Activated T-helper 17 cell treated with anti-CD3 and anti-CD28 coated beads, Interleukin-2, amount 50 U/mL, for 72 hours (primary cell): Measurements from ENCODE around the gene SMIM24. TPM values are rescaled to one million over a fixed set of nuclear protein-coding genes. Genes with fewer than 3 reads are reported as not detected.

ENCODE experiments used
- ATAC-seq: fragments of 150-1000 bp; cut with Tn5 transposase; replicated peaks from 2 replicates; pipeline ENCODE4 v1.10.0; 2021; ENCODE audit warnings: mild to moderate bottlenecking, moderate library complexity
- H3K27ac Mint-ChIP-seq: one replicate; pipeline ENCODE4 v1.8.0; 2022; ENCODE audit warnings: mixed read lengths
- H3K27me3 Mint-ChIP-seq: one replicate; pipeline ENCODE4 v1.8.0; 2022; ENCODE audit warnings: mixed read lengths
- H3K36me3 Mint-ChIP-seq: one replicate; pipeline ENCODE4 v1.8.0; 2022; ENCODE audit warnings: low read depth, mild to moderate bottlenecking, mixed read lengths
- H3K4me1 Mint-ChIP-seq: one replicate; pipeline ENCODE4 v1.8.0; 2022; ENCODE audit warnings: mixed read lengths
- H3K4me3 Mint-ChIP-seq: one replicate; pipeline ENCODE4 v1.8.0; 2022; ENCODE audit warnings: mild to moderate bottlenecking, mixed read lengths
- H3K9me3 Mint-ChIP-seq: one replicate; pipeline ENCODE4 v1.8.0; 2022; ENCODE audit warnings: mixed read lengths
- total RNA-seq, 2 donors: library from RNA; stranded (reverse); gene quantifications; one replicate each; pipeline ENCODE4 v1.2.3, GENCODE V29; 2022

SMIM24 gene
- total RNA-seq, 2 donors from 2014 or later: 1.6 TPM; not detected in 1

GRCh38 chr19:3519126-3519525 lies 38.8 kb upstream of the SMIM24 start:
- Mint-ChIP-seq H3K4me3 (no peak overlapping the region), H3K4me1 (peaks cover 11% of the 10 kb centered on the region), H3K36me3 (peaks cover 23% of the 10 kb centered on the region), H3K27me3 (no peaks in the 10 kb centered on the region), H3K9me3 (no peaks in the 10 kb centered on the region), H3K27ac (no peak overlapping the region)
- no peak for ATAC-seq

GRCh38 chr19:3518659-3519058 lies 38.3 kb upstream of the SMIM24 start:
- peaks cover 19% of the 10 kb centered on the region for H3K36me3 Mint-ChIP-seq
- H3K4me1 Mint-ChIP-seq: peaks cover 15% of the 10 kb centered on the region
- H3K27me3 Mint-ChIP-seq: no peaks in the 10 kb centered on the region
- no peaks in the 10 kb centered on the region for H3K9me3 Mint-ChIP-seq
- ATAC-seq: no peak
- no peak overlapping the region for H3K4me3 Mint-ChIP-seq
- no peak overlapping the region for H3K27ac Mint-ChIP-seq

GRCh38 chr19:3518255-3518654 lies 37.9 kb upstream of the SMIM24 start:
- Mint-ChIP-seq H3K4me1 (peaks cover 15% of the 10 kb centered on the region), H3K27ac (no peak overlapping the region), H3K4me3 (no peak overlapping the region), H3K9me3 (no peaks in the 10 kb centered on the region), H3K27me3 (no peaks in the 10 kb centered on the region), H3K36me3 (peaks cover 15% of the 10 kb centered on the region)
- no peak for ATAC-seq

DNA sequence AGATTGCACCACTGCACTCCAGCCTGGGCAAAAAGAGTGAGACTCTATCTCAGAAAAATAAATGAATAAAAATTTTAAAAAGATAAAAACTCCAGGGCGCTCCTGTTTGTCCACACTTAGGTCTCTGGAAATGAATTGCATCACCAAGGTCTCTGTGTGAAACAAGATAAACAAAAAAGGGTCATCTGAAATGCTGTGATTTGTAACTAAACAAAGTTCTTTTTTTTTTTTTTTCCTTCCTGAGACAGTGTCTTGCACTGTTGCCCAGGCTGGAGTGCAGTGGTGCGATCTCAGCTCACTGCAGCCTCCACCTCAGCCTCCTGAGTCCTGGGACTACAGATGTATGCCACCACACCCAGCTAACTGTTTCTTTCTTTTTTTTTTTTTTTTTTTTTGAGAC lies 37.3 kb upstream of the SMIM24 start:
- H3K4me1 Mint-ChIP-seq: peaks cover 15% of the 10 kb centered on the region
- no peak for ATAC-seq

DNA sequence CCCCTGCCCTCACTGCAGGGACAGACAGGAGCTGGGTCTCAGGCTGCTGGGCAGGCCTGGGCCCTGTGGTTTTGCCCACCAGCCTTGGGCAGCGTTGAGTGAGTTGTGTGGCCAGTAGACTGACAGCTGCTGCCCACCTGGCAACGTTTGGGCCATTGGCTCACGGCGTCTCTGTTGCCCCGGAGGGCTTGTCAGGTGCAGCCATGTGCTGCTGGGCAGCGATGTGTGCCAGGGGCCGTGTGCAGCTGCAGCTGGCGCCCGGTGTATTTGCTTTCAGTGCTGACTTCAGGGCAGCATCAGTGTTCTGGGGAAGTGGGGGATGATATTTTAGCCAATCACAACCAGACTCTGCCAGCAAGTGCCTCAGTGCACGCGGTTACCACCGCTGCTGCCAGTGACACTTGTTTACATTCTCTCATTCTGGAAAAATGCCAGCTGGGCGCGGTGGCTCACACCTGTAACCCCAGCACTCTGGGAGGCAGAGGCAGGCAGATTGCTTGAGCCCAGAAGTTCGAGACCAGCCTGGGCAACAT lies 36.4 kb upstream of the SMIM24 start:
- peak; percentile 73 for ATAC-seq
- Mint-ChIP-seq H3K36me3 (peaks cover 13% of the 10 kb centered on the region), H3K27ac (no peak overlapping the region), H3K4me3 (no peak overlapping the region), H3K27me3 (no peaks in the 10 kb centered on the region), H3K4me1 (peaks cover 15% of the 10 kb centered on the region), H3K9me3 (no peaks in the 10 kb centered on the region)

More for the DNA sequence above, 37.3 kb upstream of the SMIM24 start:
- Mint-ChIP-seq H3K9me3 (no peaks in the 10 kb centered on the region), H3K36me3 (peaks cover 14% of the 10 kb centered on the region), H3K27me3 (no peaks in the 10 kb centered on the region), H3K27ac (no peak overlapping the region), H3K4me3 (no peak overlapping the region)

- H3K27me3 Mint-ChIP-seq: no peaks in the 10 kb centered on the region
- H3K4me1 Mint-ChIP-seq: peaks cover 12% of the 10 kb centered on the region
- no peaks in the 10 kb centered on the region for H3K9me3 Mint-ChIP-seq
- no peak for ATAC-seq
- H3K27ac Mint-ChIP-seq: no peak overlapping the region
- no peak overlapping the region for H3K4me3 Mint-ChIP-seq
- H3K36me3 Mint-ChIP-seq: peaks cover 6% of the 10 kb centered on the region
These were observed 35.6 kb upstream of the SMIM24 start for GRCh38 chr19:3515891-3516422.

- no peak for ATAC-seq
- H3K4me1 Mint-ChIP-seq: peaks cover 12% of the 10 kb centered on the region
- no peaks in the 10 kb centered on the region for H3K9me3 Mint-ChIP-seq
- H3K36me3 Mint-ChIP-seq: peaks cover 8% of the 10 kb centered on the region
- H3K4me3 Mint-ChIP-seq: no peak overlapping the region
- no peak overlapping the region for H3K27ac Mint-ChIP-seq
- no peaks in the 10 kb centered on the region for H3K27me3 Mint-ChIP-seq
These were observed 34.6 kb upstream of the SMIM24 start for GRCh38 chr19:3514930-3515329.

GRCh38 chr19:3513229-3514140 lies 33.2 kb upstream of the SMIM24 start:
- Mint-ChIP-seq H3K27me3 (no peaks in the 10 kb centered on the region), H3K9me3 (no peaks in the 10 kb centered on the region), H3K4me3 (no peak overlapping the region), H3K4me1 (peaks cover 22% of the 10 kb centered on the region), H3K27ac (no peak overlapping the region), H3K36me3 (peaks cover 22% of the 10 kb centered on the region)
- ATAC-seq: no peak

GRCh38 chr19:3512562-3513228 lies 32.4 kb upstream of the SMIM24 start:
- Mint-ChIP-seq H3K27me3 (no peaks in the 10 kb centered on the region), H3K4me1 (peaks cover 22% of the 10 kb centered on the region), H3K4me3 (no peak overlapping the region), H3K27ac (no peak overlapping the region), H3K36me3 (peaks cover 26% of the 10 kb centered on the region), H3K9me3 (no peaks in the 10 kb centered on the region)
- no peak for ATAC-seq

GRCh38 chr19:3511506-3512251 lies 31.4 kb upstream of the SMIM24 start:
- Mint-ChIP-seq H3K4me3 (no peak overlapping the region), H3K9me3 (no peaks in the 10 kb centered on the region), H3K27ac (no peak overlapping the region), H3K36me3 (peaks cover 36% of the 10 kb centered on the region), H3K27me3 (no peaks in the 10 kb centered on the region), H3K4me1 (peaks cover 30% of the 10 kb centered on the region)
- ATAC-seq: no peak

DNA sequence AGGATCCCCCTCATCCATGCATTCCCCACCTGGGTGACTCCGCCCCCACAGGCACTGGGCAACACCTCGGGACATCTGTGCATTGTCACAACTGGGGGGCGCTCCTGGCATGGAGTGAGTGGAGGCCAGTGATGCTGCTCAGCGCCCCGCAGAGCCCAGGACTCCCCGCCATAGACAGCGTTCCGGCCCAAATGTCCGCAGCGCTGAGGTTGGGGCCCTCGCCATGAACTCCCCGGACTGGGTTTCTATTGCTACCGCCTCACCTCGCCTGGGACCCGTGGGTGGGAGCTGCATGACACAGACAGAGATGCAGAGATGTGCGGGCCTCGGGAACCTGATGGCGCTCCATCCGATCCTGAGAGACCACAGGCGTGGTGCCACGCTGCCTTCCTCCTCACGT lies 30.4 kb upstream of the SMIM24 start:
- Mint-ChIP-seq H3K27me3 (no peaks in the 10 kb centered on the region), H3K27ac (no peak overlapping the region), H3K36me3 (peaks cover 36% of the 10 kb centered on the region), H3K9me3 (no peaks in the 10 kb centered on the region), H3K4me3 (no peak overlapping the region), H3K4me1 (peaks cover 30% of the 10 kb centered on the region)
- no peak for ATAC-seq

DNA sequence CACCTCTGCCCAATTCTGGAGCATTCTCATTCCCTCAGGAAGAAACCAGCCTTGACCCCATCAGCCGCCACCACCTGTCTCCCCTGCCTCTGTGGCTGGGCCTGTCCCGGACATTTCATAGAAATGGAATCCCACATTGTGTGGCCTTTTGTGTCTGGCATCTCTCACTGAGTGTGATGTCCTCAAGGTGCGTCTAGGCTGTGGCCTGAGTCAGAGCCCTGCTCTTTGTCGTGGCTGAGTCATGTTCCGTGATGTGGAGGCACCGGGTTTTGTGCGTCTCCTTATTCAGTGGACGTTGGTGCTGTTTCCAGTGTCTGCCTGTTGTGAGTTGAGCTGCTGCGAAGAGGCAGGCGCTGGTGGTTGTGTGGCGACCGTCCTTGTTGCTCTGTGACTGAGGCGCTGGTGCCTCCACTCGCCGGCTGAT lies 29.3 kb upstream of the SMIM24 start:
- Mint-ChIP-seq H3K27me3 (no peaks in the 10 kb centered on the region), H3K4me1 (peaks cover 29% of the 10 kb centered on the region), H3K9me3 (no peaks in the 10 kb centered on the region), H3K36me3 (peaks cover 36% of the 10 kb centered on the region), H3K27ac (peak overlapping the region; percentile 94), H3K4me3 (peak overlapping the region; percentile 81)
- peak; percentile 37 for ATAC-seq

GRCh38 chr19:3508771-3509535 lies 28.6 kb upstream of the SMIM24 start:
- Mint-ChIP-seq H3K36me3 (peaks cover 36% of the 10 kb centered on the region), H3K27ac (peak overlapping the region; percentile 94), H3K27me3 (no peaks in the 10 kb centered on the region), H3K4me3 (peak overlapping the region; percentile 81), H3K4me1 (peaks cover 23% of the 10 kb centered on the region), H3K9me3 (no peaks in the 10 kb centered on the region)
- no peak for ATAC-seq
